ENCODE measurements around the gene HSPG2.

DNA sequence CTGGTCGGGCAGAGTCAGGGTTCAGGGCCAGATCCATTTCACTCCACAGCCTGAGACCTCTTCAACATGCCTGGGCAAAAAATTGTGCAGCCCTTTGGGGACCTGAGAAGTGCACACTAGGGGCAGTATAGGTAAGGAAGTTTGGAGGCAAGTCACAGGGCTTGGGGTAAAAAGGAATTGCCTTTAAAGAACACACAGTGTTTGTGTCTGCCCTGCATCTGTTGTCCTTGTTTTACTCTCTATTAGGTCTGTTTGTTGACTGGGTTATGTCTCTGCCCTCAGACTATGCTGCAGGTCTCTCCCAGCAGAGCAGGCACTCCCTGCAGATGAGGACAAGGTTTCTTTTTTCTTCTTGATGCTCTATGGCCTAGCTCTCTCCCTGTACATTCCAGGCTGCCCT lies 103.0 kb downstream of the HSPG2 start:
- TF ChIP-seq, protein P1, sequence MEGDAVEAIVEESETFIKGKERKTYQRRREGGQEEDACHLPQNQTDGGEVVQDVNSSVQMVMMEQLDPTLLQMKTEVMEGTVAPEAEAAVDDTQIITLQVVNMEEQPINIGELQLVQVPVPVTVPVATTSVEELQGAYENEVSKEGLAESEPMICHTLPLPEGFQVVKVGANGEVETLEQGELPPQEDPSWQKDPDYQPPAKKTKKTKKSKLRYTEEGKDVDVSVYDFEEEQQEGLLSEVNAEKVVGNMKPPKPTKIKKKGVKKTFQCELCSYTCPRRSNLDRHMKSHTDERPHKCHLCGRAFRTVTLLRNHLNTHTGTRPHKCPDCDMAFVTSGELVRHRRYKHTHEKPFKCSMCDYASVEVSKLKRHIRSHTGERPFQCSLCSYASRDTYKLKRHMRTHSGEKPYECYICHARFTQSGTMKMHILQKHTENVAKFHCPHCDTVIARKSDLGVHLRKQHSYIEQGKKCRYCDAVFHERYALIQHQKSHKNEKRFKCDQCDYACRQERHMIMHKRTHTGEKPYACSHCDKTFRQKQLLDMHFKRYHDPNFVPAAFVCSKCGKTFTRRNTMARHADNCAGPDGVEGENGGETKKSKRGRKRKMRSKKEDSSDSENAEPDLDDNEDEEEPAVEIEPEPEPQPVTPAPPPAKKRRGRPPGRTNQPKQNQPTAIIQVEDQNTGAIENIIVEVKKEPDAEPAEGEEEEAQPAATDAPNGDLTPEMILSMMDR (IDR thresholded peaks at IDR 0.05) = no peak
- no peak for TF ChIP-seq ZFX (IDR thresholded peaks at IDR 0.05; ENCODE audit: borderline replicate concordance)

Data from 22Rv1 (cell line).